Bronchial epithelial cell (primary cell): Measurements from ENCODE around the gene CENPM. TPM values are rescaled to one million over a fixed set of nuclear protein-coding genes. Genes with fewer than 3 reads are reported as not detected.

Experiments
- DNase-seq: peaks from one replicate; pipeline ENCODE4 v3.0.0-alpha.2; 2010; ENCODE audit warnings: low read depth
- FAIRE-seq: peaks from 2 replicates; lab custom pipeline; 2011; peaks lifted over from hg19 to GRCh38; lab: Jason Lieb, UNC
- H3K27me3 ChIP-seq: 2 replicates; pipeline ENCODE4 v1.5.1; 2011; ENCODE audit warnings: low read length; ENCODE audit not compliant: control insufficient read depth, insufficient read depth
- H3K36me3 ChIP-seq: 2 replicates; pipeline ENCODE4 v1.5.1; 2011; ENCODE audit warnings: low read length; ENCODE audit not compliant: control insufficient read depth, insufficient read depth
- H3K4me3 ChIP-seq: 2 replicates; pipeline ENCODE4 v1.5.1; 2011; ENCODE audit warnings: mild to moderate bottlenecking, low read depth, low read length, control low read depth
- total RNA-seq: library from RNA; depleted of rRNA; stranded (reverse); fragments of >200 nt; gene quantifications from 2 replicates; pipeline ENCODE4 v1.2.1, GENCODE V29; 2014
- TF ChIP-seq, protein P1 (sequence below): IDR thresholded peaks from 2 replicates; pipeline ENCODE4 v1.5.1; 2011; ENCODE audit warnings: mild to moderate bottlenecking, moderate library complexity, low read length, control low read depth, inconsistent platforms; ENCODE audit not compliant: insufficient read depth, severe bottlenecking

CENPM gene
- total RNA-seq, 1 donor from 2014 or later, result 1.3 TPM

DNA sequence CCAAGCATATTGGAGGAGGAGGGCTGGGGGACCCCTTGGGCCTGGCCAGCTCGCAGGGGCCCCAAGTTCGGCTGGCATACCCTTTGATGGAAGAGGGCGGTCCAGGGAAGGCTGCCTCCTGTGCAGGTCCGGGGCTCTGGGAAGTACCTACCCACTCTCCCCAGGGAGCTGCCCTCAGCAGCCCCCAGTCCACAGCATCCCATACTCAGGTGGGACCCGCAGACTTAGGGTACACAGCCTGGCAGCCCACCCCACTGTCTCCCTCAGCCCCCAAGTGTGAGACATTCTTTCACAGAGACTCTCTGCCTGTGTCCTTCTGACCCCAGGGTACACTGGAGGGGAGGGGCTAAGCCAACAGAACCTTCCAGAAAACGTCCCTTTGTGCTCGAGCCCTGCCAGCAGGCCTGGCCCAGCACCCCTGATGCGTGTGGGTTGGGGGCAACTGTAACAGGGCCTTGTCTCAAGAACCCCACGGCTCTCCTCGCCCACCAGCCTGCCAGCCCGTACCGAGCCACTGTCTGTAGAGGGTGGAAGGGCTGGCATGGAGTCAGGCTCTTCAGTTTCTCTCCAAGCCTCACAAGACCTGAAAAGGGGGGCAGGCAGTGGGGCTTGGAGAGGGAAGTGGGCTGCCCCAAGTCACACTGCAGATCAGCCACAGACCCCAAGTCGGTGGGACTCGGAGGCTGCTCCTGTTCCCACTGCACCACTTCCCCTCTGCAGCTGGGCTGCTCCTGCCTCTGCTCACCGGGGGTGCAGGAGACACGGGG, 13.4 kb downstream of the CENPM start:
- no peak for FAIRE-seq
- Histone ChIP-seq H3K36me3 (no peaks in the 10 kb centered on the region), H3K4me3 (no peak overlapping the region), H3K27me3 (no peaks in the 10 kb centered on the region)
- no peak for DNase-seq
- TF ChIP-seq, protein P1, sequence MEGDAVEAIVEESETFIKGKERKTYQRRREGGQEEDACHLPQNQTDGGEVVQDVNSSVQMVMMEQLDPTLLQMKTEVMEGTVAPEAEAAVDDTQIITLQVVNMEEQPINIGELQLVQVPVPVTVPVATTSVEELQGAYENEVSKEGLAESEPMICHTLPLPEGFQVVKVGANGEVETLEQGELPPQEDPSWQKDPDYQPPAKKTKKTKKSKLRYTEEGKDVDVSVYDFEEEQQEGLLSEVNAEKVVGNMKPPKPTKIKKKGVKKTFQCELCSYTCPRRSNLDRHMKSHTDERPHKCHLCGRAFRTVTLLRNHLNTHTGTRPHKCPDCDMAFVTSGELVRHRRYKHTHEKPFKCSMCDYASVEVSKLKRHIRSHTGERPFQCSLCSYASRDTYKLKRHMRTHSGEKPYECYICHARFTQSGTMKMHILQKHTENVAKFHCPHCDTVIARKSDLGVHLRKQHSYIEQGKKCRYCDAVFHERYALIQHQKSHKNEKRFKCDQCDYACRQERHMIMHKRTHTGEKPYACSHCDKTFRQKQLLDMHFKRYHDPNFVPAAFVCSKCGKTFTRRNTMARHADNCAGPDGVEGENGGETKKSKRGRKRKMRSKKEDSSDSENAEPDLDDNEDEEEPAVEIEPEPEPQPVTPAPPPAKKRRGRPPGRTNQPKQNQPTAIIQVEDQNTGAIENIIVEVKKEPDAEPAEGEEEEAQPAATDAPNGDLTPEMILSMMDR, result no peak

DNA sequence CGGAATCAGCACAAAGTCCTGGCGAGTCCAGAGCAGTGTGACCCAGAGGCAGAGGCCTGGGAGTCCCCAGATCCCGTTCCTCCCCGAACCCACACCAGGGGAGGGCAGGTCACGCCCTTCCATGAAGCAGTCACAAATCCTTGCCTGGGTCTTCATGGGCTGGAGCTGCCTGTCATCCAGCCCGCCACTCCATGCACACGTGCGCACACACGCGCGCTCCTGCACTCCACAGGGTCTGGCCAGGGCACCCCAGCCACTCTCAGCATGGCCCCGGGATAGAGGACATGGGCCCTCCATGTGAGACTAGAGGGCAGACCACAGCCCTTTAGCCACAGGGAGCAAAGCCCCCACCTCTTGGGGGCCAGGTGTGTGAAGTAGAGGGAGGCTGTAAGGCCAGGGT, 14.6 kb downstream of the CENPM start:
- FAIRE-seq (no peak), DNase-seq (no peak)
- Histone ChIP-seq H3K4me3 (no peak overlapping the region), H3K27me3 (no peaks in the 10 kb centered on the region), H3K36me3 (no peaks in the 10 kb centered on the region)
- TF ChIP-seq, protein P1, result no peak

DNA sequence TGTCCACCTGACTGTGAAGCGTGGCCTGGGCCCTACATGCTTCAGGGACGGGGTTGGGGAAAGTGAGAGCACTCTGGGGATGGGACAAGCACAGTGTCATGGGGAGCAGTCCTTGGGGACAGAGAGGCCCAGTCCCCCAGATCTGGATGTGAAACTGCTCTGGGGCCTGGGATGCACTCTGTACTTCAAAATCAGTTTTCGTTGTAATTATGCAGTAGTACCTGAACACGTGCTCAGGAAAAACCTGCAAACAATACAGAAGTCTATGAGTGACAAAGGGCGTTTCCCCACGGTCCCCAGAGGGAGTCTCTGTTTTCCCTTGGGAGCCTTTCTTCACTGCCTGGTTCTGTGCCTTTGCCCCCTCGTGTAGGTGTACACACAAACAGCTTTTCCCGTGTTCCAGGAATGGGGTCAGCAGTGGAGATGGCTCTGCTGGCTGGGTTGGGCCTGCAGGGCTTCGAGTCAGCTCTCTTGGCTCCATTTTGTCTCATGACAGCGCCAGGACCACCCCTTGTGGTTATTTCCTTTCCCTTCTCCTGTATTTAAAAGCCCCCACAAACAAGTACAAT, 15.2 kb downstream of the CENPM start:
- TF ChIP-seq, protein P1, result no peak
- Histone ChIP-seq H3K4me3 (no peak overlapping the region), H3K36me3 (no peaks in the 10 kb centered on the region), H3K27me3 (no peaks in the 10 kb centered on the region)
- no peak for DNase-seq
- FAIRE-seq, result peak; percentile 86

DNA sequence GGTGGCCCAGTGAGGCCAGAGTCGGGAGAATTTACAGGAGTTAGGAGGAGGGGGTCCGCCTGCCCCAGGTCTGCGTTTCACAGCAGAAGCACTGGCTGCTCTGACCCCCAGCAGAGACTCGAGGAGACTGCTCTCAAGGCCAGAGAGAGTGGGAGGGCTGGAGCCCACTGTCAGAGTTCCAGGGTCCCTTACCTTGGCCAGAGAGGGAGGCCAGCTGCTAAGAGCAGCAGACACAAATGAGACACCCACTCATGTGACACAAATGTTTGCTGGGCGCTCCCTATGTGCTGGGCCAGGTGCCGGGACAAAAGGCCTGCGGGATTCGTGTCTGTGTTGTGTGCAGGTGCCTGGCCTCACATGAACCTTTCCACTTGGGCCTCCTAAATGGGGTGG, 17.5 kb downstream of the CENPM start:
- H3K36me3 ChIP-seq, result no peaks in the 10 kb centered on the region
- no peak for FAIRE-seq
- H3K4me3 ChIP-seq, result no peak overlapping the region
- DNase-seq, result no peak
- TF ChIP-seq, protein P1, result no peak
- peaks cover 8% of the 10 kb centered on the region for H3K27me3 ChIP-seq

DNA sequence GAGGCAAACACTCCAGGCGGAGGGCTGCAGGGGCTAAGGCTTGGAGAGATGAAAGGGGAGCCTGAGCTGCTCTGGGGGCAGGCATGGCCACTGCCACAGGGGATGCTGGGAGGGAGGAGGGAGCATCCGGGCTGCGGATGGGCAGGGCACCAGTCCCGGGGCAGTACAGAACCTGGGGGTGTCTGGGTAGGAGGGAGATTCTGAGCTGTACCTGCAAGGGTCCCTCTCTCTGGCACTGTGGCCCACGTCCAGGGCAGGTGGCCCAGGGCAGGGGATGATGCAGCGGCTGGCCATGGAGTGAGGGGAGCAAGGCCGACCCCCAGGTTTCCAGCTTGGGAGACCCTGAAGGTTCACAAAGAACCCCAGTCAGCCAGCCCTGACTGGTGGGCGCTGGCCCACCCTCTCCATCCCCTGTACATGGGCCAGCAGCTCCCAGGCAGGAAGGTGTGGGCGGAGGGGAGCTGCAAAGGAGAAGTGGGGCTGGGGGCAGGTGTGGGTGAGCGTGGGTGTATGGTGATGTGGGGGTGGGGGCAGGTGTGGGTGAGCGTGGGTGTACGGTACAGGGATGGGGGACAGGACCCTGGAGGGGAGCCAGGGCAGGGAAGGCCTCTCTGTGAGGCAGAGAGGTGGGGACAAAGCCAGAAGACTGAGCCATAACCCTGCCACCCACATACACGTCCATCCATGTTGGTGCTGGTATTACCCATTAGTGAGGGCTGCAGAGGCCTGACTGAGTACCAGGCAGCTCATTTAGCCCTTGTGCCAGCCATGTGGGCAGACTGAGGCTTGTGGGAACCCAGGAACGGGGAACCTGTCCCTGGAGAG, 18.1 kb downstream of the CENPM start:
- TF ChIP-seq, protein P1, result no peak
- FAIRE-seq, result no peak

More for the DNA sequence above, 18.1 kb downstream of the CENPM start:
- Histone ChIP-seq H3K36me3 (no peaks in the 10 kb centered on the region), H3K4me3 (no peak overlapping the region), H3K27me3 (peaks cover 8% of the 10 kb centered on the region)
- no peak for DNase-seq
